AG09309 (cell line): ENCODE results near the gene COMT.

Source experiments
- DNase-seq: peaks from one replicate; pipeline ENCODE4 v3.0.0-alpha.2; 2010; ENCODE audit warnings: low read depth
- H3K4me3 ChIP-seq: 2 replicates; pipeline ENCODE4 v1.5.1; 2011; ENCODE audit warnings: mild to moderate bottlenecking, low read depth, low read length, moderate library complexity; ENCODE audit not compliant: control insufficient read depth
- TF ChIP-seq, protein P1 (sequence below): IDR thresholded peaks from 2 replicates; pipeline ENCODE4 v1.5.1; 2011; ENCODE audit warnings: mild to moderate bottlenecking, low read depth, low read length, inconsistent platforms; ENCODE audit not compliant: insufficient read depth, control insufficient read depth; ENCODE audit errors: missing control alignments

The COMT gene

DNA sequence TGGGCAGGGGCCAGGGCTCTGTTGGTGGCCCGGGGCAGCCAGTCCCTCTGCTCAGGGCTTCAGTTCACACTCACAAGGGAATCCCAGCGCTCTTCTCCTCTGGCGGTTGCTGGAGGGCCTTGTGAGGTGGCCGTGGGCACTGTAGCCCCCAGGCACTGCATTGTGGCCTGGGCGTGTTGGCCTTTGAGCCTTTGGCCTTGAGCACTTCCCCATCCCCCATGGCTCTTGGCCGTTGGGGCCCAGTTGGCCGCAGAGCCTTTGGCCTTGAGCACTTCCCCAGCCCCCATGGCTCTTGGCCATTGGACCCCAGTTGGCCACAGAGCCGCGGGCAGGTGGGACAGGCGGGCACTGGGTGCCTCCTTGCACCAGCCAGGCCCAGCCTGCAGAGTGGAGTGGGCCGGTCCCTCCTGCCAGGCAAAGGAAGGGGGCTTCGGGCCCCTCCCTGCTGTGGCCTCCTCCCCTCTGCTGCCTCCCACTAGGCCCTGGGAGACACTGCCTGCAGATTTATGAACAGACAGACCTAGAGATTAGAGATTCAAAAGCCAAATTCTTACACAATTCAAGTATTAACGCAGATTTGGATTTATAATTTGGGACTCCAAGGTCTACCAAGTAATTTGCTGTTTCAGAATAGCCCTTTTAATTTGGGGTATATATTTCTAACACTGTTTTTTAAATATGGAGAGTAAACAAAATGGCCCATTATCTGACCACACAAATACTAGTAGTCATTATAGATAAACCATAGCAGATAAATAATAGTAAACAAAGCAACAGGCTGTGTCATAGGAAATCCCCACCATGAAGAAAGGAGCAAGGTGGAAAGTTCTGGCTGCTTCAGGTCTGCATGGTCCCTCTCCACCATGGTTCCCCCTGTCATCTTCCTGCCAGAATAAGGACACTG, 18.3 kb downstream of the COMT start:
- DNase-seq: no peak
- TF ChIP-seq, protein P1, sequence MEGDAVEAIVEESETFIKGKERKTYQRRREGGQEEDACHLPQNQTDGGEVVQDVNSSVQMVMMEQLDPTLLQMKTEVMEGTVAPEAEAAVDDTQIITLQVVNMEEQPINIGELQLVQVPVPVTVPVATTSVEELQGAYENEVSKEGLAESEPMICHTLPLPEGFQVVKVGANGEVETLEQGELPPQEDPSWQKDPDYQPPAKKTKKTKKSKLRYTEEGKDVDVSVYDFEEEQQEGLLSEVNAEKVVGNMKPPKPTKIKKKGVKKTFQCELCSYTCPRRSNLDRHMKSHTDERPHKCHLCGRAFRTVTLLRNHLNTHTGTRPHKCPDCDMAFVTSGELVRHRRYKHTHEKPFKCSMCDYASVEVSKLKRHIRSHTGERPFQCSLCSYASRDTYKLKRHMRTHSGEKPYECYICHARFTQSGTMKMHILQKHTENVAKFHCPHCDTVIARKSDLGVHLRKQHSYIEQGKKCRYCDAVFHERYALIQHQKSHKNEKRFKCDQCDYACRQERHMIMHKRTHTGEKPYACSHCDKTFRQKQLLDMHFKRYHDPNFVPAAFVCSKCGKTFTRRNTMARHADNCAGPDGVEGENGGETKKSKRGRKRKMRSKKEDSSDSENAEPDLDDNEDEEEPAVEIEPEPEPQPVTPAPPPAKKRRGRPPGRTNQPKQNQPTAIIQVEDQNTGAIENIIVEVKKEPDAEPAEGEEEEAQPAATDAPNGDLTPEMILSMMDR: no peak
- no peak overlapping the region for H3K4me3 ChIP-seq

DNA sequence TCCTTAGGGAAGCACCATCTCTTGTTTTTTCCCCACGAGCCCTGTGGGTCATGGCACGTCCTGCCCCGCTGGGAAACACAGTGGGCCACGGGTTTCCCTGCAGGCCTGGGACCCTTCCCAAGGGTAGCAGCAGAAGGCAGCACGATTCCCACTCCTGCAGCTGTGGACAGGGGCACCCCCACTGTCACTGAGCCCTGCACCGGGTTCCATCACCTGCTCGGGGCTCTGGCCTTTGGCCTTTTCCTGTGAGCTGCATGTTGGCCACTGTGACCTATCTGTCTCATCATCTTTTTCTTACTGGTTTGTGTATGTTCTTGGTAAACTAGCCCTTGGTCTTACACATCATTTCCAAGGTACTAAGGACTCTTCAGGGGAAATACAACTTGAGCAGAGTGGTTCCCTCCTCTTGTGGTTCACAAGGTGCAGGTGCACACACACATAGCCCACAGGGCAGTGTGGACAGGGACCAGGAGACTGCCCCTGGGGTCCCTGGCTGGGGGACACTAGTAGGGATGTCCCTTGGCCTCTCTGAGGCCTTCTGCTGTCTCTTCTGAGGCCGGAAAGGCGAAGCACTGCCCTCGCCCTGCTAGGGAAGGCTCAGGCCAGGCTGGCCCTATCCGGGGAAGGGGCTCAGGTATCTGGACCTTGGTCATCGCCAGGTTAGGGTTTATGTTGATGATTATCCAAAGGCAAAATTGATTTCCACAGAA, 19.1 kb downstream of the COMT start:
- no peak for DNase-seq
- no peak overlapping the region for H3K4me3 ChIP-seq
- TF ChIP-seq, protein P1: no peak

DNA sequence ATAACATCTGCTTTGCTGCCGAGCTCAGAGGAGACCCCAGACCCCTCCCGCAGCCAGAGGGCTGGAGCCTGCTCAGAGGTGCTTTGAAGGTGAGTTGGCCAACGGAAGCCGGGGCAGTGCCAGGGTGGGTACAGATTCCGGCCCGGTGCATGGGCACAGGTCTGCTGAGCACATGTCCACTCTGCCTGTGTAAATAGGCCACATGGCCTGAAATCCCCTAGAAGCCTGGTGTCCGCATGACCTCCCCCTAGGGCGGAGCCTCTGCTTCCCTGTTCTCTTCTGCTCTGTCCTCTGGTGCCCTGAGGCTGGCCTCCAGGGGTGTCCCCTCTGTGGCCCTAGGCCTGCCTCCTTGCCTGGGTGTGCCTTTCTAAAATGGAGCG, 19.6 kb downstream of the COMT start:
- TF ChIP-seq, protein P1: peak; percentile 1
- H3K4me3 ChIP-seq: no peak overlapping the region
- no peak for DNase-seq

DNA sequence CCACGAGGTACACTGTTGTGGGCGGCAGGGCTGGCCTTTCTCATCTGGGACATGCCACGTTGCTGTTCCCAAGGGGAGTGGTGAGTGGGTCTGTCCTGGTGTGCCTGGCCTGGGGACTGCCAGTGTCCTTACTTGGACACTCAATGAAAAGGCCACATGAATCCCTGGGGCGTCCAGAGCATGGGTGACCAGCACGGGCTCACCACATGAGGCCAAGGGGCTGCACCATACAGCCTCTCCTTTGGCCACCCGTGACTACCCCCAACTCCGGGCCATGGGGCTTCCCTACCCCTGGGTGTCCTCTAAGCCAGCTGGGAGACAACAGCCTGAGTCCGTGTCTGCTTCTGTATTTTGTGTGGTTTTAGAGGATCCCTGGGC, 20.3 kb downstream of the COMT start:
- no peak for DNase-seq
- TF ChIP-seq, protein P1: no peak
- no peak overlapping the region for H3K4me3 ChIP-seq

DNA sequence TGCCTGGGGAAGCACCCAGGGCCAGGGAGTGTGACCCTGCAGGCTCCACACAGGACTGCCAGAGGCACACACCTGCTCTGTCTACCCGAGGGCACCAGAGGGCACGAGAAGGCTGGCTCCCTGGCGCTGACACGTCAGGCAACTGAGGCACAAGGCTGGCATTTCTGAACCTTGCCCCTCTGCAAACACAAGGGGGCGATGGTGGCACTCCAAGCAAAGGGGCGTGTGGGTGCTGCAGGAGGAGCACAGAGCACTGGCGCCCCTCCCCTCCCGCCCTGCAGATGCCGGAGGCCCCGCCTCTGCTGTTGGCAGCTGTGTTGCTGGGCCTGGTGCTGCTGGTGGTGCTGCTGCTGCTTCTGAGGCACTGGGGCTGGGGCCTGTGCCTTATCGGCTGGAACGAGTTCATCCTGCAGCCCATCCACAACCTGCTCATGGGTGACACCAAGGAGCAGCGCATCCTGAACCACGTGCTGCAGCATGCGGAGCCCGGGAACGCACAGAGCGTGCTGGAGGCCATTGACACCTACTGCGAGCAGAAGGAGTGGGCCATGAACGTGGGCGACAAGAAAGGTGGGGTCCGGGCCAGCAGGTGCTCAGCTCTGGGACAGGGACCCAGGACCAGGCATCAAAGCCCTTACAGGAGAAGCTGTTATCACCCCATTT, 20.8 kb downstream of the COMT start:
- H3K4me3 ChIP-seq: no peak overlapping the region
- TF ChIP-seq, protein P1: peak; percentile 64
- no peak for DNase-seq

GRCh38 chr22:19962909-19963806, 21.6 kb downstream of the COMT start:
- TF ChIP-seq, protein P1: no peak
- H3K4me3 ChIP-seq: no peak overlapping the region
- DNase-seq: no peak
